ENCODE data around the gene SEH1L.
"Not testable (repeated sequence)": the region's sequence is repeated elsewhere in the genome, so short reads cannot be mapped to it uniquely, and the experiment has no call there.

The SEH1L gene

GRCh38 chr18:12960853-12961397 lies 13.1 kb downstream of the SEH1L start:
- H3K36me3 Mint-ChIP-seq, result peaks cover 31 to 50% of the 10 kb centered on the region in 2 donors
- H3K4me3 Mint-ChIP-seq, result no peak overlapping the region
- no peak for ATAC-seq (replicated peaks)

GRCh38 chr18:12963069-12963468 lies 15.3 kb downstream of the SEH1L start:
- DNase-seq, result no peak
- H3K4me3 Mint-ChIP-seq, result no peak overlapping the region
- H3K4me1 Mint-ChIP-seq, result peaks cover 7 to 11% of the 10 kb centered on the region in 2 donors
- H3K27me3 Mint-ChIP-seq, result no peaks in the 10 kb centered on the region
- ATAC-seq (replicated peaks), result no peak
- H3K36me3 Mint-ChIP-seq, result peaks cover 35 to 53% of the 10 kb centered on the region in 2 donors
- no peaks in the 10 kb centered on the region for H3K9me3 Mint-ChIP-seq
- H3K27ac Mint-ChIP-seq, result no peak overlapping the region

More at GRCh38 chr18:12960853-12961397, 13.1 kb downstream of the SEH1L start:
- H3K4me1 Mint-ChIP-seq, result peaks cover 6 to 7% of the 10 kb centered on the region in 2 donors
- DNase-seq, result no peak
- H3K27ac Mint-ChIP-seq, result no peak overlapping the region
- H3K9me3 Mint-ChIP-seq, result no peaks in the 10 kb centered on the region
- no peaks in the 10 kb centered on the region for H3K27me3 Mint-ChIP-seq

GRCh38 chr18:12968115-12968514 lies 20.3 kb downstream of the SEH1L start:
- no peaks in the 10 kb centered on the region for H3K27me3 Mint-ChIP-seq
- no peak overlapping the region for H3K27ac Mint-ChIP-seq
- H3K36me3 Mint-ChIP-seq, result peaks cover 44 to 61% of the 10 kb centered on the region in 2 donors
- no peak for ATAC-seq (replicated peaks)
- no peak for DNase-seq
- peaks cover 5 to 20% of the 10 kb centered on the region in 2 donors for H3K4me1 Mint-ChIP-seq
- H3K9me3 Mint-ChIP-seq, result no peaks in the 10 kb centered on the region
- no peak overlapping the region for H3K4me3 Mint-ChIP-seq

- DNase-seq (no peak), ATAC-seq (replicated peaks) (no peak)
- Mint-ChIP-seq H3K27me3 (no peaks in the 10 kb centered on the region), H3K36me3 (peaks cover 42 to 57% of the 10 kb centered on the region in 2 donors), H3K4me1 (peaks cover 5 to 20% of the 10 kb centered on the region in 2 donors), H3K9me3 (no peaks in the 10 kb centered on the region), H3K27ac (no peak overlapping the region), H3K4me3 (no peak overlapping the region)
Measured at GRCh38 chr18:12968619-12969018, 20.8 kb downstream of the SEH1L start.

- H3K27me3 Mint-ChIP-seq, result no peaks in the 10 kb centered on the region
- DNase-seq, result no peak
- H3K36me3 Mint-ChIP-seq, result peaks cover 42 to 55% of the 10 kb centered on the region in 2 donors
- H3K9me3 Mint-ChIP-seq, result no peaks in the 10 kb centered on the region
- H3K4me1 Mint-ChIP-seq, result peaks cover 3 to 10% of the 10 kb centered on the region in 2 donors
- H3K27ac Mint-ChIP-seq, result peak overlapping the region; percentile 10
- ATAC-seq (replicated peaks), result no peak
- H3K4me3 Mint-ChIP-seq, result no peak overlapping the region
Measured at GRCh38 chr18:12973562-12974213, 25.9 kb downstream of the SEH1L start.

- peaks cover 40 to 51% of the 10 kb centered on the region in 2 donors for H3K36me3 Mint-ChIP-seq
- H3K9me3 Mint-ChIP-seq, result no peaks in the 10 kb centered on the region
- ATAC-seq (replicated peaks) (no peak), DNase-seq (no peak)
- H3K4me3 Mint-ChIP-seq, result no peak overlapping the region
- H3K27me3 Mint-ChIP-seq, result no peaks in the 10 kb centered on the region
- peak overlapping the region; percentile 59 for H3K27ac Mint-ChIP-seq
- H3K4me1 Mint-ChIP-seq, result peaks cover 3 to 9% of the 10 kb centered on the region in 2 donors
Measured at GRCh38 chr18:12975488-12975887, 27.7 kb downstream of the SEH1L start.

- no peak overlapping the region for H3K4me3 Mint-ChIP-seq
- ATAC-seq (replicated peaks), result no peak
Measured at GRCh38 chr18:12976305-12976704, 28.5 kb downstream of the SEH1L start.

GRCh38 chr18:12980065-12980464 lies 32.3 kb downstream of the SEH1L start:
- DNase-seq; H3K27ac Mint-ChIP-seq; H3K27me3 Mint-ChIP-seq; H3K9me3 Mint-ChIP-seq; H3K4me1 Mint-ChIP-seq; H3K4me3 Mint-ChIP-seq; ATAC-seq (replicated peaks): not testable (repeated sequence)
- peaks cover 24 to 44% of the 10 kb centered on the region in 2 donors for H3K36me3 Mint-ChIP-seq

More at GRCh38 chr18:12976305-12976704, 28.5 kb downstream of the SEH1L start:
- Mint-ChIP-seq H3K36me3 (peaks cover 39 to 47% of the 10 kb centered on the region in 2 donors), H3K9me3 (no peaks in the 10 kb centered on the region), H3K4me1 (peaks cover 3 to 9% of the 10 kb centered on the region in 2 donors), H3K27me3 (no peaks in the 10 kb centered on the region), H3K27ac (no peak overlapping the region)
- DNase-seq, result no peak

- H3K27ac Mint-ChIP-seq, result peak overlapping the region; percentile 97
- H3K27me3 Mint-ChIP-seq, result no peaks in the 10 kb centered on the region
- H3K4me1 Mint-ChIP-seq, result peaks cover 13 to 31% of the 10 kb centered on the region in 2 donors
- no peak for ATAC-seq (replicated peaks)
- H3K9me3 Mint-ChIP-seq, result no peaks in the 10 kb centered on the region
- DNase-seq, result no peak
- peaks cover 8 to 14% of the 10 kb centered on the region in 2 donors for H3K36me3 Mint-ChIP-seq
- H3K4me3 Mint-ChIP-seq, result peak overlapping the region; percentile 96
Measured at GRCh38 chr18:12989397-12990122, 41.7 kb downstream of the SEH1L start.

- peak overlapping the region; percentile 97 for H3K27ac Mint-ChIP-seq
- H3K27me3 Mint-ChIP-seq, result no peaks in the 10 kb centered on the region
- peaks cover 8 to 13% of the 10 kb centered on the region in 2 donors for H3K36me3 Mint-ChIP-seq
- peaks cover 13 to 31% of the 10 kb centered on the region in 2 donors for H3K4me1 Mint-ChIP-seq
- ATAC-seq (replicated peaks), result no peak
- no peak for DNase-seq
- peak overlapping the region; percentile 96 for H3K4me3 Mint-ChIP-seq
- no peaks in the 10 kb centered on the region for H3K9me3 Mint-ChIP-seq
Measured at GRCh38 chr18:12990123-12990475, 42.3 kb downstream of the SEH1L start.

- no peak for ATAC-seq (replicated peaks)
- Mint-ChIP-seq H3K27me3 (no peaks in the 10 kb centered on the region), H3K4me3 (peak overlapping the region; percentile 96), H3K9me3 (no peaks in the 10 kb centered on the region), H3K27ac (peak overlapping the region; percentile 97), H3K36me3 (peaks cover 8 to 10% of the 10 kb centered on the region in 2 donors), H3K4me1 (peaks cover 13 to 31% of the 10 kb centered on the region in 2 donors)
- no peak for DNase-seq
Measured at GRCh38 chr18:12990641-12990966, 42.8 kb downstream of the SEH1L start.

- H3K27me3 Mint-ChIP-seq, result no peaks in the 10 kb centered on the region
- peak within 1 kb of the TSS; percentile 97 for H3K27ac Mint-ChIP-seq
- peaks cover 13 to 31% of the 10 kb centered on the region in 2 donors for H3K4me1 Mint-ChIP-seq
Measured at GRCh38 chr18:12990967-12991820, 43.4 kb downstream of the SEH1L start, which contains the start of gene CEP192. Gene CEP192 (plus strand): TSS chr18:12991362. CDS start chr18:12999425, 8,063 bp downstream.

GRCh38 chr18:12991821-12992179 lies 44.0 kb downstream of the SEH1L start:
- peaks cover 13 to 31% of the 10 kb centered on the region in 2 donors for H3K4me1 Mint-ChIP-seq
- DNase-seq, result no peak
- peak overlapping the region; percentile 97 for H3K27ac Mint-ChIP-seq
- ATAC-seq (replicated peaks), result no peak
- H3K9me3 Mint-ChIP-seq, result no peaks in the 10 kb centered on the region
- H3K27me3 Mint-ChIP-seq, result no peaks in the 10 kb centered on the region
- peaks cover 7% of the 10 kb centered on the region in 2 donors for H3K36me3 Mint-ChIP-seq
- H3K4me3 Mint-ChIP-seq, result peak overlapping the region; percentile 96

More at GRCh38 chr18:12990967-12991820, 43.4 kb downstream of the SEH1L start, which contains the start of gene CEP192:
- Mint-ChIP-seq H3K4me3 (peak within 1 kb of the TSS; percentile 96), H3K36me3 (peaks cover 8 to 10% of the 10 kb centered on the region in 2 donors), H3K9me3 (no peaks in the 10 kb centered on the region)
- ATAC-seq (replicated peaks), result peak; percentile 89 to 93
- peak; percentile 98 for DNase-seq

GRCh38 chr18:12993439-12993838 lies 45.6 kb downstream of the SEH1L start:
- peaks cover 17 to 38% of the 10 kb centered on the region in 2 donors for H3K4me1 Mint-ChIP-seq
- ATAC-seq (replicated peaks), result no peak
- H3K4me3 Mint-ChIP-seq, result no peak overlapping the region
- peaks cover 5% of the 10 kb centered on the region in 2 donors for H3K36me3 Mint-ChIP-seq
- H3K27ac Mint-ChIP-seq, result no peak overlapping the region
- H3K27me3 Mint-ChIP-seq, result no peaks in the 10 kb centered on the region
- no peak for DNase-seq
- no peaks in the 10 kb centered on the region for H3K9me3 Mint-ChIP-seq

Measured in stimulated activated naive B cell treated with anti-CD40 and anti-IgM and Interleukin-4, amounts not matched to agents 10 μg/mL and 1 μg/mL and 100 μg/mL, for 72 hours (primary cell).